Activated naive CD4-positive, alpha-beta T cell treated with anti-CD3 and anti-CD28 coated beads, Interleukin-2, amount 50 U/mL, for 24 hours (primary cell): ENCODE data around the gene PEX5L.

ENCODE experiments used
- H3K27ac Mint-ChIP-seq: one replicate; pipeline ENCODE4 v1.8.0; 2021; ENCODE audit warnings: mild to moderate bottlenecking, mixed read lengths
- H3K27me3 Mint-ChIP-seq: one replicate; pipeline ENCODE4 v1.8.0; 2021; ENCODE audit warnings: mixed read lengths
- H3K36me3 Mint-ChIP-seq: one replicate; pipeline ENCODE4 v1.8.0; 2021; ENCODE audit warnings: mixed read lengths
- H3K4me1 Mint-ChIP-seq: one replicate; pipeline ENCODE4 v1.8.0; 2021; ENCODE audit warnings: mixed read lengths
- H3K4me3 Mint-ChIP-seq: one replicate; pipeline ENCODE4 v1.8.0; 2021; ENCODE audit warnings: mild to moderate bottlenecking, mixed read lengths
- H3K9me3 Mint-ChIP-seq: one replicate; pipeline ENCODE4 v1.8.0; 2021; ENCODE audit warnings: mixed read lengths

PEX5L gene

DNA sequence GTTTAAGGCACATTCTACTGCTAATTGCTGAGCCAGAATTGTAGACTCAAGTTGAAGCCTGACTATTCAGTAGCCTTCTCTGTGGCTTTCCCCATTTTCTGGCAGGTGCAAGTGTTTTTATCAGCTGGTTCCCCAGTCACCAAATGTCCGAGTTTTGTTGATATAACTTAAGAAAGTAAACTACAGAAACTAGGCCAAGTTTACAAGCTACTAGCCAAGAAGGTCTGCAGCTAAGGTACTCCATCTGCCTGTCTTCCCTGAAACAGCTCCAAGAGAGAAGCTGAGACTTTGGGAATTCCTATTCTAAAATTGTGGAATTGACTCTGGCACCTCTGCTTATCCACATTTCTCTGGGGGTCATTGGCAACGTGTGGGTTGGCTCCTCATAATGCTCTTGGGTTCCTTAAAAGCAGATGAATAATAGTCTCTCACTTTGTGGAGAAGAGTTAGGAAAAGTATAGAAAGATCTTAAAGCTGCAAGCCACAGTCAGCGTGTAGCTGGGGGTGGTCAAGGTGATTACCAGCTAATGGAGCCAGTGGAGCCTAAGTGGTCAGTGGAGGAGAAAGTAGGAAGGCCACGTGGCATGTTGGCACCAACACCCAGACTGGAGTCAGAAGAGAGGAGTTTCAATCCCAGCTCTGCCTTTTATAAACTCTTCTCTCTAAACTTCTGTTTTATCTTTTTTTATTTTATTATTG is 128.8 kb downstream of the PEX5L start:
- Mint-ChIP-seq H3K36me3 (no peaks in the 10 kb centered on the region), H3K27me3 (peaks cover 17% of the 10 kb centered on the region), H3K4me3 (no peak overlapping the region)

DNA sequence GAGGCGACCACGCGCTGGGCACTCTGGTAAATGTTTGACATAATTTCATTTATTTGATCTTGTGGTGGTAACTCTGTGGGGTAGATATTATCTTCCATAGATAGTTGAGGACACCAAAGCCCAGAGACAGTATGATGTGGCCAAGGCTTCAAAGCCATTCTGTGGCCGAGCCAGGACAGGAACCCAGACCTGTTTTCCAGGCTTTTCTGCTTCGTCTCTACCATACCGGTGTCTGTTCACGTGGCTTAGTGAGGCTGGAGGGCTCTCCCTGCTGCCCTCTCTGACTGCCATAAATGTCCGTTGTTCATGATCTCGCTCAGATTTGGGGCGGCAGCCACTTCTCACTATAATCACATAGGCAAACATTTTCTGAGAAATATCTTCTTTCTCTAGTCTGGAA is 134.7 kb downstream of the PEX5L start:
- Mint-ChIP-seq H3K27ac (no peak overlapping the region), H3K9me3 (no peaks in the 10 kb centered on the region), H3K36me3 (no peaks in the 10 kb centered on the region), H3K4me1 (no peaks in the 10 kb centered on the region), H3K4me3 (no peak overlapping the region), H3K27me3 (peaks cover 16% of the 10 kb centered on the region)

More for the DNA sequence above, 128.8 kb downstream of the PEX5L start:
- Mint-ChIP-seq H3K9me3 (no peaks in the 10 kb centered on the region), H3K4me1 (no peaks in the 10 kb centered on the region), H3K27ac (no peak overlapping the region)

DNA sequence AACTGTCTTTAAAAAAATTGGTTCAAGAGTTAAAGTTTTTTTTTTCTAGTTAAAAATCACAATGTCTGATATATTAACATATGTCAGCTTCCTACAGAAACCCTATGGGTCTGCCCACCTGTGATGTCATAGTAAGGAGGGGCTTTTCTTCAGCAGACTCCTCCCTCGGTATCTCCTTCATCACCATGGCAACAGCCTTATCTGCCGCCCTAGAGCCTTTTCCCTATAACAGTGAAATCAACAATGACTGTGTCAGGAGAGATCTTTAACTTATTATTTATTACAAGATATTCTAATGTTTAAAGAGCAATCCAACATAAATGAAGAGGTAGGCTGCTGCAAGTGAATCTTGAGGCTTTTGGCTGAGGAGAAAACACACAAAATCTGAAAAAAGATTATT is 138.7 kb downstream of the PEX5L start:
- Mint-ChIP-seq H3K4me3 (no peak overlapping the region), H3K27me3 (peaks cover 8% of the 10 kb centered on the region), H3K4me1 (no peaks in the 10 kb centered on the region), H3K27ac (no peak overlapping the region), H3K36me3 (no peaks in the 10 kb centered on the region), H3K9me3 (no peaks in the 10 kb centered on the region)

- no peaks in the 10 kb centered on the region for H3K36me3 Mint-ChIP-seq
- no peaks in the 10 kb centered on the region for H3K4me1 Mint-ChIP-seq
- peaks cover 8% of the 10 kb centered on the region for H3K27me3 Mint-ChIP-seq
- H3K9me3 Mint-ChIP-seq, result no peaks in the 10 kb centered on the region
- no peak overlapping the region for H3K4me3 Mint-ChIP-seq
- no peak overlapping the region for H3K27ac Mint-ChIP-seq
Measured at GRCh38 chr3:179897231-179897630, 139.5 kb downstream of the PEX5L start.

GRCh38 chr3:179896507-179896906 is 140.2 kb downstream of the PEX5L start:
- no peaks in the 10 kb centered on the region for H3K36me3 Mint-ChIP-seq
- H3K4me1 Mint-ChIP-seq, result no peaks in the 10 kb centered on the region
- no peak overlapping the region for H3K27ac Mint-ChIP-seq
- no peak overlapping the region for H3K4me3 Mint-ChIP-seq
- H3K9me3 Mint-ChIP-seq, result no peaks in the 10 kb centered on the region
- H3K27me3 Mint-ChIP-seq, result peaks cover 8% of the 10 kb centered on the region

GRCh38 chr3:179895330-179895729 is 141.4 kb downstream of the PEX5L start:
- no peak overlapping the region for H3K27ac Mint-ChIP-seq
- no peaks in the 10 kb centered on the region for H3K36me3 Mint-ChIP-seq
- H3K4me1 Mint-ChIP-seq, result no peaks in the 10 kb centered on the region
- no peak overlapping the region for H3K4me3 Mint-ChIP-seq
- peaks cover 9% of the 10 kb centered on the region for H3K27me3 Mint-ChIP-seq
- no peaks in the 10 kb centered on the region for H3K9me3 Mint-ChIP-seq

GRCh38 chr3:179887295-179887943 is 149.3 kb downstream of the PEX5L start:
- Mint-ChIP-seq H3K36me3 (no peaks in the 10 kb centered on the region), H3K27me3 (peaks cover 6% of the 10 kb centered on the region), H3K27ac (no peak overlapping the region), H3K4me3 (no peak overlapping the region), H3K9me3 (no peaks in the 10 kb centered on the region), H3K4me1 (no peaks in the 10 kb centered on the region)

GRCh38 chr3:179885950-179886349 is 150.8 kb downstream of the PEX5L start:
- Mint-ChIP-seq H3K36me3 (no peaks in the 10 kb centered on the region), H3K27me3 (peaks cover 7% of the 10 kb centered on the region), H3K4me3 (no peak overlapping the region), H3K4me1 (no peaks in the 10 kb centered on the region), H3K27ac (no peak overlapping the region), H3K9me3 (no peaks in the 10 kb centered on the region)

- H3K9me3 Mint-ChIP-seq, result no peaks in the 10 kb centered on the region
- H3K4me3 Mint-ChIP-seq, result no peak overlapping the region
- H3K27ac Mint-ChIP-seq, result no peak overlapping the region
- no peaks in the 10 kb centered on the region for H3K36me3 Mint-ChIP-seq
- no peaks in the 10 kb centered on the region for H3K4me1 Mint-ChIP-seq
- peaks cover 8% of the 10 kb centered on the region for H3K27me3 Mint-ChIP-seq
Measured at GRCh38 chr3:179884136-179884535, 152.6 kb downstream of the PEX5L start.

DNA sequence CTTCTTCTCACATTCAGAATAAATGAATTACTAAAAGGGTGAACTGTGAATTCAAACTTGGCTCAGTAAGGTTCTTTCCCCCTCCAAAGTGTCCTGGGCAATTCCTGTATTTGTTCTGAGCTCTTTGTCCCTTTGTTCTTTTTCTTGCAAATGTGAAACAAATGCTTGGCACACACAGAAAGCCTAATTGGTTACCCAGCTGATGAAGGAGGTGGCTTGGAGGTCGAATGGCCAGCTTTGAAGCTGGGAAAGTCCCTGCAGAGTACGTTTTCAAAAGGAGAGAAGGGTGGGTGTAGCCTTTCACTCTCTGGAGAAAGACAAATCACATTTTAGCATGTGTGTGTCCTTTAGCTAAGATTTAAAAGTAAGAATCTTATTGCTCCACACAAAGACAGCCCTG is 154.4 kb downstream of the PEX5L start:
- Mint-ChIP-seq H3K27me3 (peaks cover 15% of the 10 kb centered on the region), H3K4me3 (no peak overlapping the region), H3K27ac (no peak overlapping the region), H3K36me3 (no peaks in the 10 kb centered on the region), H3K4me1 (no peaks in the 10 kb centered on the region), H3K9me3 (no peaks in the 10 kb centered on the region)

DNA sequence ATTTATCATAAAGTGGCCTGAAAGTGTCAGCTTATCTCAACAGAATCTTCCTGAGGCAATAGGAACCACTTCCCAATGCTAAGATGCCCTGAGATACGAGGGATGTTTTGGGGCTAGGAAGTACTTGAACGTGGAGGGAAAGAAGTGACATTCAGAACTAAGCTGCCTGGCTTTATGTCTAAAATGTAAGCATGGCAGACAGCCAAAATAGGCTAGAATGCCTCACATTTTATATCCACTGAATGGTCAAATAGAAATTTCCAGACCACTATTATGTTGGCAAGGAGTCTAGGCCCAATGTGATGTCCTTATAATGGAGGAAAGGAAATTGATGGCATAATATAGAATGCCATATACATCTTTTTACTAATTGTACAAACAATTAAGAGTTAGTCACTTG is 154.9 kb downstream of the PEX5L start:
- Mint-ChIP-seq H3K9me3 (no peaks in the 10 kb centered on the region), H3K4me1 (no peaks in the 10 kb centered on the region), H3K27ac (no peak overlapping the region), H3K4me3 (no peak overlapping the region), H3K36me3 (no peaks in the 10 kb centered on the region), H3K27me3 (peaks cover 15% of the 10 kb centered on the region)

GRCh38 chr3:179880868-179881267 is 155.9 kb downstream of the PEX5L start:
- H3K36me3 Mint-ChIP-seq, result no peaks in the 10 kb centered on the region
- H3K4me1 Mint-ChIP-seq, result no peaks in the 10 kb centered on the region
- no peaks in the 10 kb centered on the region for H3K9me3 Mint-ChIP-seq
- peaks cover 15% of the 10 kb centered on the region for H3K27me3 Mint-ChIP-seq
- no peak overlapping the region for H3K27ac Mint-ChIP-seq
- no peak overlapping the region for H3K4me3 Mint-ChIP-seq

GRCh38 chr3:179876440-179876839 is 160.3 kb downstream of the PEX5L start:
- H3K36me3 Mint-ChIP-seq, result no peaks in the 10 kb centered on the region

DNA sequence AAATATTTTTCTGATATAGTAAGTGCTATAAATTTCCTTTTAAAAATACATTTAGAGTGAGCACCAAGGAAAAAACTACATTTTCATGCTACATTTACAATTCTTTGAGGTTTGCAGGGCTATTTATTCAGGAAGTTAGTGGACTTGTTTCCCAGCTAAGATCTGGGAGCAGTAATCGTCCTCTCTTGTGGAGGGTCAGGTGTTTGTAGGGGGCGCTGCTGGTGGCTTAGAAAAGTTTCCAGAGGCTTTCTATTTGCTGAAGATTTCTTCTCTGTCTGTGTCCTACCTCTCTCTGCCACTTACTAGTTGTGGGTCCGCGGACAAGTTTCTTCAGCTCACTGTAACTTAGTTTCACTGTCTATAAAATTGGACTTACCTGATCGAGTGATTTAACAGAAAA is 163.9 kb downstream of the PEX5L start:
- H3K4me1 Mint-ChIP-seq, result no peaks in the 10 kb centered on the region
- no peaks in the 10 kb centered on the region for H3K9me3 Mint-ChIP-seq
- no peaks in the 10 kb centered on the region for H3K36me3 Mint-ChIP-seq
- H3K27ac Mint-ChIP-seq, result no peak overlapping the region
- no peak overlapping the region for H3K4me3 Mint-ChIP-seq
- no peaks in the 10 kb centered on the region for H3K27me3 Mint-ChIP-seq

More at GRCh38 chr3:179876440-179876839, 160.3 kb downstream of the PEX5L start:
- Mint-ChIP-seq H3K4me3 (no peak overlapping the region), H3K27ac (no peak overlapping the region), H3K9me3 (no peaks in the 10 kb centered on the region), H3K4me1 (no peaks in the 10 kb centered on the region), H3K27me3 (peaks cover 11% of the 10 kb centered on the region)

DNA sequence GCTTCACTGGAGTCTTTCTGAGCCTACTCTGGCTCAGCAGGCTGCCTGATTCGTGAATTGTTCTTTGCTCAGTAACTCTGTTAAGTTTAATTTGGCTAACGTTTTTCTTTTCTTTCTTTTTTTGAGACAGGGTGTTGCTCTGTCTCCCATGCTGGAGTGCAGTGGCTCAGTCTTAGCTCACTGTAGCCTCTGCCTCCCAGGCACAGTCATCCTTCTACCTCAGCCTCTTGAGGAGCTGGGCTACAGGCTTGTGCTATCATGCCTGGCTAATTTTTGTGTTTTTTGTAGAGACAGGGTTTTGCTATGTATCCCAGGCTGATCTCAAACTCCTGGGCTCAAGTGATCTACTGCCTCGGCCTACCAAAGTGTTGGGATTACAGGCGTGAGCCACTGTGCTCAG is 165.0 kb downstream of the PEX5L start:
- H3K4me3 Mint-ChIP-seq, result no peak overlapping the region
- no peaks in the 10 kb centered on the region for H3K27me3 Mint-ChIP-seq
- H3K36me3 Mint-ChIP-seq, result no peaks in the 10 kb centered on the region
- no peak overlapping the region for H3K27ac Mint-ChIP-seq
- H3K9me3 Mint-ChIP-seq, result no peaks in the 10 kb centered on the region
- H3K4me1 Mint-ChIP-seq, result no peaks in the 10 kb centered on the region

DNA sequence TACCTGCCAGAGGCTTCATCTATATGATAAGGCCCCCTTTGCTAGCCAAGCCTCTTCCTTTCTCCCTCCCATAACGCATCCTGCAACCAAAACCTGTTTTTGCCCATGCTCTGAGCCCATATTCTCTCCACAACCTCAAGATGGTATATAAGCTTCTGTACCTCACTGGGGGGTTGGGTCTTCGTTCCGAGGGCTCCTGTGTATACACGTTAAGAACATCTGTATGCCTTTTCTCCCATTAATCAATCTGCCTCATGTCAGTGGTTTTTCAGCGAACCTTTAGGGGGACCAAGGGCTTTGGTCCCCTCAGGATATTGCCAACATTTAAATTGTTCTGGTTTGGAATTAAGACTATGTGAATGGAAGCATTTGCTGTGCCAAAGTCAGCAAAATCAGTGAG is 168.0 kb downstream of the PEX5L start:
- Mint-ChIP-seq H3K9me3 (no peaks in the 10 kb centered on the region), H3K36me3 (no peaks in the 10 kb centered on the region), H3K27me3 (no peaks in the 10 kb centered on the region), H3K27ac (no peak overlapping the region), H3K4me3 (no peak overlapping the region), H3K4me1 (no peaks in the 10 kb centered on the region)

DNA sequence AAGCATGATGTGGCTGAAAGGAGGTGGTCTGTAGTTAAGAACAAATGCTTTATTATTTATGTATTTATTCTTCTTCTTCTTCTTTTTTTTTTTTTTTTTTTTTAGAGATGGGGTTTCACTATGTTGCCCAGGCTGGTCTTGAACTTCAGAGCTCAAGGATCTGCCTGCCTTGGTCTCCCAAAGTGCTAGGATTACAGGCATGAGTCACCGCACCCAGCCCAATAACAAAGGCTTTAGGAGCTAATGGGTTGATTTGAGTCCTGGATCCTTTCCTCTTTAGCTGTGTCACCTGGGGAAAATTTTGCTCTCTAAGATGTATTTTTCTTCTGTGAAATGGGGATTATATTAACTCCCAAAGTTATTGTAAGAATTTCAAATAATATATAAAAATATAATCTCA is 168.8 kb downstream of the PEX5L start:
- Mint-ChIP-seq H3K4me3 (no peak overlapping the region), H3K27ac (no peak overlapping the region), H3K27me3 (no peaks in the 10 kb centered on the region), H3K36me3 (no peaks in the 10 kb centered on the region), H3K9me3 (no peaks in the 10 kb centered on the region), H3K4me1 (no peaks in the 10 kb centered on the region)
